K562 (cell line): Measurements from ENCODE around the gene FAM83E. TPM values are rescaled to one million over a fixed set of nuclear protein-coding genes. Genes with fewer than 3 reads are reported as not detected.

Experiments used
- C11orf30 ChIP-seq: fragments of 450-650 bp; IDR thresholded peaks from 2 replicates; pipeline ENCODE4 v1.6.1; 2016; ENCODE audit warnings: low read depth, mild to moderate bottlenecking
- CEBPB ChIP-seq: fragments of 450-650 bp; IDR thresholded peaks from 2 replicates; pipeline ENCODE4 v1.6.1; 2016; ENCODE audit warnings: missing genetic modification characterization, missing compliant biosample characterization
- CHAMP1 ChIP-seq: fragments of 450-650 bp; IDR thresholded peaks from 2 replicates; pipeline ENCODE4 v1.6.1; 2016; ENCODE audit warnings: mild to moderate bottlenecking
- ETV6 ChIP-seq, 3 experiments: fragments of 150-350 bp in 1 of 3; sonication (generic) in 1 of 3; formaldehyde crosslinking in 1 of 3; IDR thresholded peaks; 2 replicates each; pipeline versions ENCODE4 v1.6.1 to v1.8.0; 2014 to 2022; ENCODE audit warnings: borderline replicate concordance in 2 of 3, low read depth in 2 of 3, antibody characterized with exemption in 1 of 3, low read length in 1 of 3, mild to moderate bottlenecking in 1 of 3, missing genetic modification reagents in 1 of 3
- KLF13 ChIP-seq: fragments of 450-650 bp; IDR thresholded peaks from 2 replicates; pipeline ENCODE4 v1.6.1; 2016; ENCODE audit warnings: missing genetic modification characterization, low read depth, mild to moderate bottlenecking, missing compliant biosample characterization, moderate library complexity, borderline replicate concordance
- MED1 ChIP-seq: sonication (generic); formaldehyde crosslinking; IDR thresholded peaks from 2 replicates; pipeline ENCODE4 v1.8.1; 2023; ENCODE audit warnings: missing genetic modification reagents, borderline replicate concordance
- NR1H2 ChIP-seq: sonication (generic); formaldehyde crosslinking; IDR thresholded peaks from 2 replicates; pipeline ENCODE4 v1.4.0; 2020; ENCODE audit warnings: mild to moderate bottlenecking, missing genetic modification reagents
- PCBP1 ChIP-seq: fragments of 200-400 bp; formaldehyde crosslinking; IDR thresholded peaks from 2 replicates; pipeline ENCODE4 v1.6.1; 2018; ENCODE audit warnings: mild to moderate bottlenecking, low read depth, low read length; ENCODE audit not compliant: poor library complexity, severe bottlenecking
- POU5F1 ChIP-seq: fragments of 150-350 bp; IDR thresholded peaks from 2 replicates; pipeline ENCODE4 v1.6.1; 2014; ENCODE audit warnings: borderline replicate concordance, low read length, low read depth, mild to moderate bottlenecking; ENCODE audit not compliant: partially characterized antibody
- PYGO2 ChIP-seq: fragments of 450-650 bp; IDR thresholded peaks from 2 replicates; pipeline ENCODE4 v1.6.1; 2016; ENCODE audit warnings: mild to moderate bottlenecking, missing genetic modification characterization, moderate library complexity, missing compliant biosample characterization
- RREB1 ChIP-seq: fragments of 250-450 bp; sonication (Bioruptor Pico); IDR thresholded peaks from 2 replicates; pipeline ENCODE4 v1.4.0; 2020
- TRIM28 ChIP-seq: fragments of 450-650 bp; IDR thresholded peaks from 2 replicates; pipeline ENCODE4 v1.6.1; 2017
- ZBED1 ChIP-seq: IDR thresholded peaks from 2 replicates; pipeline ENCODE4 v1.6.1; 2014
- ZNF584 ChIP-seq: fragments of 200-800 bp; sonication (Bioruptor generic); IDR thresholded peaks from 2 replicates; pipeline ENCODE4 v1.6.1; 2016; ENCODE audit warnings: low read depth, mild to moderate bottlenecking, missing genetic modification characterization, missing compliant biosample characterization
- polyA plus RNA-seq, 8 experiments: library from polyadenylated mRNA; depleted of rRNA in 4 of 8; stranded (reverse) in 5 of 8; unstranded in 3 of 8; fragments of >200 nt; fragmentation: Nextera tagmentation in 2 of 8; fragmentation: Illumina TruSeq in 1 of 8; extraction: Ambion mirVana in 2 of 8; extraction: Trizol in 1 of 8; gene quantifications; 2 replicates each; pipeline versions ENCODE4 v1.2.1 to v1.2.3, GENCODE V29; 2011 to 2014; ENCODE audit warnings: inconsistent platforms in 1 of 8, missing spikeins in 1 of 8
- total RNA-seq, 7 experiments: library from RNA; depleted of rRNA in 6 of 7; stranded (reverse); fragments of >200 nt in 6 of 7; fragmentation: Illumina TruSeq in 2 of 7; extraction: Trizol in 2 of 7; gene quantifications; 2 replicates each; pipeline versions ENCODE4 v1.2.1 to v1.2.3, GENCODE V29; 2011 to 2021; ENCODE audit warnings: low replicate concordance in 1 of 7
- TF ChIP-seq, protein P1 (sequence below): fragments of 450-650 bp; formaldehyde crosslinking; IDR thresholded peaks from 2 replicates; pipeline ENCODE4 v1.4.0; 2022; ENCODE audit warnings: missing genetic modification characterization
- TF ChIP-seq, protein P2 (sequence below): fragments of 450-650 bp; IDR thresholded peaks from 2 replicates; pipeline ENCODE4 v1.6.1; 2016; ENCODE audit warnings: antibody characterized with exemption

The FAM83E gene
- total and polyA plus RNA-seq, 9 of the 15 experiments (the other 6 are each of a cell fraction or from before 2014, with no cell fraction given) = 0.15 to 0.87 (median 0.29) TPM; not detected in 4

DNA sequence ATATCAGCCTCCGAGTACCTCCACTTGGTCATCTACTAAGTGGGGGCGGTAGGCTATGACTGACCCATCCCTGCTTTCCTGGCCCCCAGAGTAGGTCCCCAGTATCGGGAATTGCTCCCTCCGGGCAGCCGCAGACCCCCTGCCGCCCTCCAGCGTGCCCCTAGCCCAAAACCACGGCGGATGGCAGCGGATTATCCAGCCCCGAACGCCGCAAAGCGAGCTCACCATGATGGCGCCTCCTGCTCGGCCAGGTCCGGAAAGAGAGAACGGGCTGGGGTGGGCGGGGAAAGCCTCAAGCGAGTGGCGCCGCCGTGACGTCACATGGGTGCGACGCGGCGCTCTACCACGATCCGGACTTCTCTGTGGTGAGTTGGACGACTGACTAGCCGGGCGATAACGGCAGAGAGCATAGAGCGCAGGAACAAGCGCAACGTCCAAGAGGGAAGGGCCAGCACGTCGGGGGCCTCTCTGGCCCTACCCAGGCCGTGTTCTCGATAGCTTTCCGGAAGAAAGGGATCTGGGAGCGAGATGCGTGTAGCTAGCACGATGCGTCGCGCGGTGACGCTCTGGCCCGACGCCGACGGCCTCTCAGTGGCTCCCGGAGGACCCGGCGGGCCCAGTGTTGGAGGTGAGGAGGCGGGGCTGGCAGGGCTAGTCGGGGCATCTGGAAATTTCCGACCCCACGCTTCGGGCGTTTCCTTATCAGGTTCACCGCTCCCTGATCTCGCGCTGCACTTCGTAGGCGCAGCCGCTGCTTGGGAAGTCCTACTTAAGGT, 4.2 kb upstream of the FAM83E start, which contains the start of the genes RPL18 and SPHK2 (continued):
- TF ChIP-seq, protein P1, sequence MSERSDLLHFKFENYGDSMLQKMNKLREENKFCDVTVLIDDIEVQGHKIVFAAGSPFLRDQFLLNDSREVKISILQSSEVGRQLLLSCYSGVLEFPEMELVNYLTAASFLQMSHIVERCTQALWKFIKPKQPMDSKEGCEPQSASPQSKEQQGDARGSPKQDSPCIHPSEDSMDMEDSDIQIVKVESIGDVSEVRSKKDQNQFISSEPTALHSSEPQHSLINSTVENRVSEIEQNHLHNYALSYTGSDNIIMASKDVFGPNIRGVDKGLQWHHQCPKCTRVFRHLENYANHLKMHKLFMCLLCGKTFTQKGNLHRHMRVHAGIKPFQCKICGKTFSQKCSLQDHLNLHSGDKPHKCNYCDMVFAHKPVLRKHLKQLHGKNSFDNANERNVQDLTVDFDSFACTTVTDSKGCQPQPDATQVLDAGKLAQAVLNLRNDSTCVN (CRISPR knock-in tag) = no peak
- TF ChIP-seq PYGO2 (tag) (no peak), CEBPB (no peak), NR1H2 (CRISPR knock-in tag) (no peak), TRIM28 (no peak), KLF13 (no peak), ETV6 (IDR thresholded peaks at IDR 0.05; ENCODE audit: borderline replicate concordance in 1 of 2, low read depth in 2 of 2, low read length in 1 of 2) (peak in 1 of 2 experiments; percentile 41; a peak in 1 of 4 replicates), ETV6 (CRISPR knock-in tag; IDR thresholded peaks at IDR 0.05; ENCODE audit: borderline replicate concordance) (no peak), RREB1 (CRISPR knock-in tag) (no peak), POU5F1 (peak; percentile 59), PCBP1 (peak; percentile 92), C11orf30 (peak; percentile 98), CHAMP1 (no peak), ZBED1 (peak; percentile 82), ZNF584 (CRISPR knock-in tag) (no peak), MED1 (CRISPR knock-in tag) (no peak; the same call in 1 of the 2 replicates)
- TF ChIP-seq, protein P2, sequence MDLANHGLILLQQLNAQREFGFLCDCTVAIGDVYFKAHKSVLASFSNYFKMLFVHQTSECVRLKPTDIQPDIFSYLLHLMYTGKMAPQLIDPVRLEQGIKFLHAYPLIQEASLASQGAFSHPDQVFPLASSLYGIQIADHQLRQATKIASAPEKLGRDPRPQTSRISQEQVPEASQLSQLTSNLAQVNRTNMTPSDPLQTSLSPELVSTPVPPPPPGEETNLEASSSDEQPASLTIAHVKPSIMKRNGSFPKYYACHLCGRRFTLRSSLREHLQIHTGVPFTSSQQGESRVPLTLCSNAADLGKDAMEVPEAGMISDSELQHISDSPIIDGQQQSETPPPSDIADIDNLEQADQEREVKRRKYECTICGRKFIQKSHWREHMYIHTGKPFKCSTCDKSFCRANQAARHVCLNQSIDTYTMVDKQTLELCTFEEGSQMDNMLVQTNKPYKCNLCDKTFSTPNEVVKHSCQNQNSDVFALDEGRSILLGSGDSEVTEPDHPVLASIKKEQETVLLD = peak; percentile 99
